GM21529 (cell line): ENCODE data around the gene RBBP9.
"Not testable (repeated sequence)": the region's sequence is repeated elsewhere in the genome, so short reads cannot be mapped to it uniquely, and the experiment has no call there.

Experiments
- ATAC-seq: cut with Tn5 transposase; IDR thresholded peaks from one replicate; pipeline ENCODE4 v1.9.1; 2021; ENCODE audit not compliant: unreplicated experiment

The RBBP9 gene

DNA sequence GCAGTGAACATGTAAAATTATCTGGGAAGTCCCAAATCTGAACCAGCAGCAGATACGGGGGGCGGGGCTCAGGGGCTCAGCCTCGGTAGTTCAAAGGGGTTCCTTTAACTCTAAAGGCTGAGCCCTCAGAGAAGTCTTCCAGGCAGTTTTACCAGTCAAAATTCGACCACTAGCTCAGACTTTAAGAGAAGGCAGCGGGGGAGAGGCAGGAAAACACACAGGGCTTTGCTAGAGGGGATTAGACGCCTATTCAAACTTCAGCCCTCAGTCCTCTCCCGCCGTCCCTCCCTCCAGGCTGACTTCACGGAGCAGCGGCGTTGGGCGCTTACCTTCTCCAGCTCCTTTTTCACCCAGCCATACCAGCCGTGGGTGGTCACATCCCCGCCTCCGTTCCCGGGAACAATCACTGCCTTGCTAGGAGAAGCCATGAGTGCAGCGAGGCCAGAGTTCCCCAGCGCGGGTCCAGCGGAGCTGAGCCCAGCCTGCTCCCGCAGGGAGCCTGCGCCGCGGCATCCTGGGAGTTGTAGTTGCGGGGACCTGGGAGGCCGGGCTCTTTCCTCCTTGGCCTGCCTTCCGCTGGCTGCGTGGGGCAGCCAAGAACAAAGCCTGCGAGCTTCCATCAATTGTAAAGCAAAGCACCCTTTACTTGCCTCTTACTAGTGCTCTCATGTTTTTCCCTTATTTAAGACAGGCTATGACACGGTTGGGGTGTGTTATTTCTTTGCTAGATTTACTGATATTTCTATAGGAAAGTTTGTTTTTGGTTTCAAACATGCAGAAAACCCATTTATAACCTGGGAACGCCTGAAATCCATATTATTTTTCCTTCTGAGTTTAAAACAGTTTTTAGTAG lies at the start of gene RBBP9:
Gene RBBP9, minus strand, starts transcription at position 486 of the 853 bp plus-strand sequence. Its CDS starts 58 bp downstream, at position 428.
- peak; percentile 99 for ATAC-seq

DNA sequence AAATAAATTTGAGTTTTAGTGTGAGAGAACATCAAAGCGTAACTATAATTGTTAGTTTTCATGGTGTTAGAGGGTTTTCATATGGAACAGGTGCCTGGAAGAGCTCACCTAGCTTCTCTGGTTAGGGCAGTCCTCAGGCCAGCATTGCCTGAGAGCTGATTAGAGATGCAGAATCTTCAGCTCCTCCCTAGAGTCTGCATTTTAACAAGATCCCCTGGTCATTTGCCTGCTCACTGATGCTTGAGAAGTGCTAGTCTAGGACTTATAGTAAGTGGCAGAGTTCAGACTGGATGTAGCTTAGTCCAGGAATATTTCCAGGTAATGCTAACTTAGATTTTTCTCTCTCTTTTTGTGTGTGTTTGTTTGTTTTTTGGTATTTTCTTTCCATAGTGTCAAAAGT lies 48.5 kb upstream of the RBBP9 start:
- no peak for ATAC-seq

DNA sequence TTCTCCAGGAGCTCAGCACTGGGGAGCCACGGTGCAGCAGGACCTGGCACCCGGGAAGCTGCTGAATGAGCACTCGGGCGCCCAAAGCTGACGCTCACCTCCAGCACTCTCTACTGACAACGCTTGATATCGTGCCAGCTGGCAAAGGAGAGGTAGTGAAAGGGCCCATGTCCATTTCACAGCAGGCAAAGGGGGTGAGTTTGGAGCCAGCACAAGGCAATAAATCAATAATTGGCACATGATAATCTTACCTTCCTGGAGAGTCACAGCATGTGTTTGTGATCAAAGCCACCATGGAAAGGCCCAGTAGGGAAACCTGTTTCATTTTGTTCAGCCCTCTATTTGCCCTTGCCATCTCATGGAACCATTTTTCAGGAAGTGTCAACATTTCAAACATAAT lies 46.9 kb upstream of the RBBP9 start:
- ATAC-seq, result no peak

DNA sequence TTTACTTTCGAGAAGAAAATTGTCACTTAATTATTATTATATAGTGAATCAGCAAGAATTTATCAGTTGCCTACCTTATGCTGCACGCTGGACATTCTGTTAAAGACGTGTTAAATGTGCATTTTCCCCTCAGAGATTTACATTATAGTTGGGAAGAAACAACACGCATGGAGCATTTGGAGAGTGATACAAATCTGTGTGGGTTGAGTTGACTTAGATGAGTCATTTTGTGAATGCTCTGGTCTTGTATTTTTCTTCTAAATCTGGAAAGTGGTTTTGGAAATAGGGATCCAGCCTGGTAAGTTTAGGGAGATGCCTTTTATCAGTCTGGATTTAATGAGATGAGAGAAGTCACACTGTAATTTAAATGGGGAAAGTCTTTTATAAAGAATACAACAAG lies 46.2 kb upstream of the RBBP9 start:
- ATAC-seq, result no peak

DNA sequence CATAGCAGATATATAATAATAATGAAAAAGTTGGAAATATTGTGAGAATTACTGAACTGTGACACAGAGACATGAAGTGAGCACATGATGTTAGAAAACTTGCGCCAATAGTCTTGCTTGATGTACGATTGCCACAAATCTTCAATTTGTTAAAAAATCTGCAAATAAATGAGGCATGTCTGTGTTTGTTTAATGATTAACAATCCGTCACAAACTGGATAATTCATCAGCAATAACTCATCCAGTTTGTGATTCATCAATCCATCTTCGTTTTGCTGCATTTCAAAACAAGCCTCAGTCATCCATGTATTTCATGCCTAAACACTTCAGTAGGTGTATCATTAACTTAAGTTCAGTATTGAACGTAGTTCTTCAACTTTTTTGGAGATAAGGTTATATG lies 44.7 kb upstream of the RBBP9 start:
- no peak for ATAC-seq

DNA sequence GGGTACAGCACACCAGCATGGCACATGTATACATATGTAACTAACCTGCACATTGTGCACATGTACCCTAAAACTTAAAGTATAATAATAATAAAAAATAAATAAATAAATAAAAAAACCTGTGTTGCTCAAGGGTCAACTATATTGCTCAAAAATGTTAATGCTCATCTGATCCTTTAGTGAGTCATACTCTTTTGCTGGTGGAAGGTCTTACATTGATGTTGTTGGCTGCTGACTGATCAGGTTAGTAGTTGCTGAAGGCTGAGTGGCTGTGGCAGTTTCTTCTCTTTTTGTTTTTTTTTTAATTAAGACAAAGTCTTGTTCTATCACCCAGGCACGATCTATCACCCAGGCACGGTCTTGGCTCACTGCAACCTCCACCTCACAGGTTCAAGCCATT lies 40.6 kb upstream of the RBBP9 start:
- no peak for ATAC-seq

DNA sequence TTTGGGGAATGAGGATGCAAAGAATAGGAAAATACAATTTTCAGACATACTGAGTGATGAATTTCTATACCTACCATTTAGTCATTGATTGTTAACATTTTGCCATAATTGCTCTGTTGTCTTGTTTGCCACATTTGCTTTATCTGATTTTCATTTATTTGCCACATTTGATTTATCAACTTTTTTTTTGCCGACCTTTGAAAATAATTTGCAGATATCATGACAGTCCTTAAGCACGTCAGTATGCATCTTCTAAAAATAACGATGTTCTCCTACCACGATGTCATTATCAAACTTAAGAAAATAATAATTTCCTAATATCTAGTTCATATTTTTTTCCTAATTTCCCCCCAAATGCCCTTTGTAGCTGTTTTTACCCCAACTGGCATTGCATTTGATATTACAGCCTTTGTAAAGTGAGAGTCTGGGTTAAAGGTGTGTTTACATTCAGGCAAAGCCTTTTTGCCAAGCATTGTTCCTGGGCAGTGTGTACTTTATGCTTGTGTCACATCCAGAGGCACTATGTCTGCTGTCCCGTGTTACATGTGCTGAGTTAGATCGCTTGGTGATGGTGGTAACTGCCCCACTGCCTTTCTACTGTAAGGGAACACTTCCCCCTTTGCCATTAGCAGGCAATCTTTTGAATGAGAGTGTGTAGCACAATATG lies 37.1 kb upstream of the RBBP9 start:
- no peak for ATAC-seq

DNA sequence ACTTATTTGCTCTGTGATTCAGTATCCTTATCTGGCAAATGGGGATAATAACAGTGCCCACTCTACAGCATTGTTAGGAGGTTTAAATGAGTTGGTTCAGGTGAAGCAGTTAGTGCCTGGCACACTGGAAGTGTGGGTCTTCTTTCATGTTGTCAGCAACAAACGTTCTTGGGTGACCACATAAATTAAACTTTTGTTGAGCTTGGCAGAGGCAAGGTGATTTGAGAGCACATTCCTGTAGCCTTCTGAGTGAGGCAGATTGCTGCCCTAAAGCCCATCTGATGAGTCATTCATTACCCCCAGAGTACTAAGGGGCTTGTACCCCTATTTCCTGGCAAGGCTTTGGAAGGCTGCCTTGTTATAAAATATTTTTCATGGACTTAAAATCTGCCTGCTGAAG lies 36.5 kb upstream of the RBBP9 start:
- ATAC-seq, result no peak

DNA sequence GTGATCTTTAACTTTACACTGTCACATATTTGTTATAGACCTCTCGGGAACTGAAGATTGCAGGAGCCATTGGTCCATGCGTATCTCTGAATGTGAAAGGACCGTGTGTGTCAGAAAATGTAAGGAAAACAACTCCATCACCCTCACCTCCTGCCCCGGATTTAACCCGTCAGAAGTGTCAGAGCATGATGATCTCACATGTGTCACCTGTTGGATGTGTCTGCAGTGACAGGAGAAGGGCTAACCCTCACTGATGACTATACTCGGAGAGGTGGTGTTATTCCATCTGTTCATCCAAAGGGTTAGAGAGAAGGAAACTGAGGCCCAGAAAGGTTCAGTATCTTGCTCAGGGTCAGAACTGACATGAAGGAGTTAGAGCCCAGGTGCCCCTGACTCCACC lies 35.6 kb upstream of the RBBP9 start:
- ATAC-seq, result no peak

DNA sequence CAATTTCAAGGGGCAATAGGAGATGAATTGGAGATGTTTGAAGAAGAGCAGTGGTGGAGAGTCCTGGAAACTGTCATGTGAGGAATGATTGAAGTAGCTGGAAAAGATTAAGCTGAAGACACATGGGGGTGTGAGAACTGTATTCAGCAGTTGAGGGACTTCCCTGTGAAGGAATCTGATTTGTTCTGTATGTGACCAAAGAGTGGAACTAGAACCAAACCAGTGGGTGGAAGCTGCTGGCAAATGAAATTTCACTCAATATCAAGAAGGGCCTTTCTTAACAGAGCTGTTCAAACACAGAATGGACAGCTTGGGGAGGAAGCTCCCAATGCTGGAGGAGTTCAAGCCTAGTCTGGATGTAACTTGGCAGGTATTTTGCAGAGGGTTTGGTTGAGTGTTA lies 32.0 kb upstream of the RBBP9 start:
- no peak for ATAC-seq

DNA sequence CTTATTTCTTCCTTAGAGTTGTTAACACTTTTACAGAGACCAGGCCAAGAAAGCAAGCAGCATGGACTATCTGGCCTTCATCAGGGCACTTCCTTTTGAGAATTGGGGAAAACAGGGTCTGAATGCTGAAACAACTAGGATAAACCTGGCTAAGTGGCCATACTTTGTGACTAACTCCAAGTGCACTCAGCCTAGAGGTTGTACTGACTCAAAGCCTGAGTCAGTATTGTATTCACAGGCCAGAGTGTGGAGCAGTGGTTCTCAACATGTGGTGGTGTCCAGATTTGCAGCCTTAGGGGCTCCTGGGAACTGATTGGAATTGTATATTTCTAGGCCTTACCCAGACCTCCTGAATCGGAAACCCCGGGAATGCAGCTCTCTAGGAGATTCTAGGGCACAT lies 30.8 kb upstream of the RBBP9 start:
- ATAC-seq, result no peak

DNA sequence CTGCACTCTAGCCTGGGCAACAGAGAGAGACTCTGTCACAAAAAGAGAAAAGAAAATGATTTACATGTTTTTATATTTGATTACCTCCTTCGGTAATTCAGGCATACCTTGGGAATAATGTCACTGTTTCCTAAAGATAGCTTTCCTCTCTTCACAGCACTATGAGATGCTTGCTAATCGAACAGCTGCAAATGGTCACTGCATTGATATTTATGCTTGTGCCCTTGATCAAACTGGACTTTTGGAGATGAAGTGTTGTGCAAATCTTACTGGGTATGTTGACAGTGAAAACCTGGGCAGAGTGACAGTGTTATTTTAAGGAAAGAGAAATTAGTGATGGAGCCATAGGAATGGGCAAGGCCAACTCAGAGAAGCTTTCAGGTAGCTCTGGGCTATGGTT lies 30.3 kb upstream of the RBBP9 start:
- no peak for ATAC-seq

DNA sequence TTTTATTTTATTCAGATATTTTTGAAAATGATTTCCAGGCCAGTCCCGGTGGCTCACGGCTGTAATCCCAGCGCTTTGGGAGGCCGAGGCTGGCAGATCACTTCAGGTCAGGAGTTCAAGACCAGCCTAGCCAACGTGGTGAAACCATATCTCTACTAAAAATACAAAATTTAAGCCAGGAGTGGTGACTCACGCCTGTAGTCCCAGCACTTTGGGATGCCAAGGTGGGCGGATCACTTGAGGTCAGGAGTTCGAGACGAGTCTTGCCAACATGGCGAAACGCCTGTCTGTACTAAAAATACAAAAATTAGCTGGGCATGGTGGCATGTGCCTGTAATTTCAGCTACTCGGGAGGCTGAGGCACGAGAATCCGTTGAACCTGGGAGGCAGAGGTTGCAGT lies 29.7 kb upstream of the RBBP9 start:
- not testable (repeated sequence) for ATAC-seq

DNA sequence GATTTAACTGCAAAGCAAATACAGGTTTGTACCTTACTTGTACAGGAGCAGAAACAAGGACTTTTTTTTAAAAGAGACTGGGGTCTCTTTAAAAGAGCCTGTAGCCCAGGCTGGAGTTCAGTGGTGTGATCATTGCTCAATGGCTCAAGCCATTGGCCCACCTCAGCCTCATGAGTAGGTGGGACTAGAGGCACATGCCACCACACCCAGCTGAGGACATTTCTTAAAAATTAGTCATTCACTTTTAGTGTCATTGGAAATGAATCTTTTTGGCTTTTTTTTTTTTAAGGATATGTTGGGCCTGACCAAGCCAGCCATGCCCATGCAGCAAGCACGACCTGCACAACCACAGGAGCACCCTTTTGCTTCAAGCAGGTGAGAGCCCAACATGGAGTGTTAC lies 27.6 kb upstream of the RBBP9 start:
- no peak for ATAC-seq

DNA sequence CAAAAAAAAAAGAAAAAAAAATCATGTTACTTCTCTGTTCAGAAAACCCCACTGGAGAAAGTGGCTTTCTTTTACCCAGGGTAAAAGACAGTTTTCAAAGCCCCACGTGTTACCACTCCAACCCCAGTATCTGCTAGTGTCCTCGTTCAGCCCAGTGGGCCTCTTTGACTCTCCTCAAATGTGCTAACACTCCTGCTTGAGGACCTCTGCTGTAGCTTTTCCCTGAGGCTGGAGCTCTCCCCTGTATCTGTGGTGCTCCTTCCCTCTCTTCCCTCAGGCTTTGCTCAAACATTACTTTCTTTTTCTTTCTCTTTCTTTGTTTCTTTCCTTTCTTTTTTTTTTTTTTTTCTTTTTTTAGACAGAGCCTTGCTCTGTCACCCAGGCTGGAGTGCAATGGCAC lies 26.0 kb upstream of the RBBP9 start:
- ATAC-seq, result no peak

DNA sequence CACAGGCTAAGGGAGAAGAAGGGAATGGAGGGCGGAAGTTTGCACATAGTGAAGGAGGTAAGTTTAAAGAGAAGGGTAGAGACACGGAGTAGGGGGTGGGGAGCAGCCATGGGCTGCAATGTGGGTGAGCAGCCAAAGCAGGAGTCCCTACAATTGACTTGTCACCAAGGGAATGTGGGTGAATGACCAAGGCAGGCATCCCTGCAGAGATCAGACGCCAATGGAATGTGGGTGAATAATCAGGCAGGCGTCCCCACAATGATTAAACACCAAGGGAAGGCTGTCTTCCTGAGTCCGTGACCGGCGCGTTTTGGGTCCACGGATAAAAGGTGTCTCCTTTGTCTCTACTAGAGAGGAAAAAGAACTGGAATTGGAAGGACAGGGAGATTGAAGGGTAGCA lies 25.0 kb upstream of the RBBP9 start:
- ATAC-seq, result not testable (repeated sequence)

DNA sequence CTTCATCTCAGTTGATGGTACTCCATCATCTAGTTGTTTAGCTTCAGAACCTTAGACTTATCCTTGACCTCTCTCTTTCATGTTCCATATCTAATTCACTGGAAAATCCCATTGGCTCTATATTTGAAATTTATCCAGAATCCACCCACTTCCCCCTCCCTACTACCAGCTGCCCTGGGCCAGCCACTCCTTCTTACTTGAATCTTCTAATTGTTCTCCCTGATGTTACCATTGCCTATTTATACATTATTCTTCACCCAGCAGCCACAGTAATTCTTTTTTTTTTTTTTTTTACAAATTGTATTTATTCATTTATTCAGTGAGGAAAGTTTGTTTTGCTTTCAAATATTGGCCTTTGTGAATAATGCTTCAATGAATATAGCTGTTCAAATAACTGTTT lies 18.9 kb upstream of the RBBP9 start:
- ATAC-seq, result no peak

DNA sequence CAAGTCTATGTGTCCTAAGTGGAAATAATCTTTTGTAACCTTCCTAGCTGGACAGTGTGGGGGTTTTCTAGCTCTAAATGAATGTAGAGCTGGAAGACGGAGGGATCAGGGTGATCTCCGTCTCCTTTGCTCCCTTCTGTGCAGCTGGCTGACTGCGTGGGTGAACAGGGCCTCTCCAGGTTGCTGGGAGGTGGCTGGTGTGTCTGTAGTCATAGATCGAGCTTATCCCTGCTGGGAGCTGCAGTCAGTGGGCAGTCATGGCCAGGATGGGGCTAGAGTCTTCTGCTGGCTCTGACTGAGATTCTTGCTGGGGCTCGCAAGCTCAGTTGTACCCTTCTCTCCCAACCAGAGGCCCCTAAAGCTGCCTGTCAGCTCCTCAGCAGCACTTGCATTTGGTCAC lies 17.1 kb upstream of the RBBP9 start:
- no peak for ATAC-seq

DNA sequence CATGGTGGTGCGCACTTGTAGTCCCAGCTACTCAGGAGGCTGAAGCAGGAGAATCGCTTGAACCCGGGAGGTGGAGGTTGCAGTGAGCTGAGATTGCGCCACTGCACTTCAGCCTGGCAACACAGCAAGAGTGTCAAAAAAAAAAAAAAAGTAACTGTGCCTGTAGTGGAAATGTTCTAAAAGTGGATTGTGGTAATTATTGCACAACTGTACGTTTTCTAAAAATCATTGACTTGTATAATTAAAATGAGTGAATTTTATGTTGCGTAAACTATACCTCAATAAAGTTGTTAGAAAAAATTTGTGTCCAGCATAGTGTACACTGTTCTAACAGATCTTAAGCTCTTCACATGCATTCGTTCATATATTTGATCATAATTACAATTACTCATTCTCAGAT lies 16.2 kb upstream of the RBBP9 start:
- no peak for ATAC-seq

DNA sequence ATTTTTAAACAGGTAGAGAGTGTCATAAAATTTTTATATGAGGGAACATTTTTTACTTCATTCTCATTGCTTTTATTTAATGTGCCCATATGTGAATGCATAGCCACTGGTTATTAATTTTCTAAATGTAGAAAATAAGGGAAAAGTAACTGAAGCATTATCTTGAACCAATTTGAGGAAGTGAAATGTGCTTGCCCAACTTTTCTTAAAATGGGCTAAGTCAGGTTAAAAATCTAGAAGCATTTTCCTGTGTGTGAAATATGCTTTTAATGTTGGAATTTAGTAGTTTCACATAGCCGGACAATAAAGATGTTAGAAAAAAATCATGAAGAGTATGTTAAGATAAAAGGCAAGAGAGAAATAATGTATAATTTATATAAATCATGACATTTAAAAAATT lies 14.5 kb upstream of the RBBP9 start:
- no peak for ATAC-seq

DNA sequence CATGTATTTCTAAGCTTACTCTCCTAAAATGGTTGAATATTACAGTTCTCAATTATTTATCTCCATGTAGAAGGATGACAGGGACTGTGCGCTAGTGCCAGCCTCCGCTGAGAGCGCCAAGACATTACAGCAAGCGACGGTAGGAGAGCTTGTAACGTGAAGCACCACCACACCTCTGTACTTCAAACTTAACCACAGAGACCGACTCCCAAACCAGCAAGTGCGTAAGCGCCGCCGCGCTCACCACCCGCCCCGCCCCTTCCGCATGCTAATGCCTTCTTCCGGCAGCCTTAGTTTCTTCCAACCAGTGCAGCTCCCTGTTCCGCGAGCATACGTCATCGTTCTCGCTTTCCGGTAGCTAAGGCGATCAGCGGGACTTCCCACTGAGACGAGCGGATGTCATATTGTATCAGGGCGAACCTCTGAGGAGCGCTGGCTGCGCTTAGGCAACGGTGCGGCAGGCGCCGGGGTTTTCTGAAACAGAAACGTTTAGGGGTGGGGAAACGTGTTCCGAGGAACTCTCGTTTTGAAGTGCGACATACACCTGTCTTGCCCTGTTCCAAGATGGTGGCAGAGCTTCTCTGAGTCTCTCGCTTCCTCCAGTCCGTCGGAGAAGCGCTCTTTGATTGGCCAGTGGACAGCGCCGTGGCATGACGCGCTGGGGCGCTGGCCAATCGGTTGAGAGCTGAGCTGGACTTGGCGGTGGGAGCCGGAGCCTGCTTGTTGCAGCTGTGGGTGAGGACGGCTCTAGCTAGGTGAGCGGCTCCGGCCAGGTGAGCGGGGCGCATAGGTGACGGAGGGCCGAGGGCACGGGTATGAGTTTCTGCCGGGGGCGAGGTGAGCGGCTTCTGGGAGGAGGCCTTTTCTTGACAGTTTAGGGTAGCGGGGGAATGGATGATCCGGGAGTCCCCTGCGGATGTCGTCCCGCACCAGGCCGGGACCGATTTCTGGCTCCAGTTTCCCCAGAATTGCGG lies 10.5 kb upstream of the RBBP9 start, which contains the start of gene SEC23B:
Gene SEC23B, plus strand, starts transcription at position 723 of the 974 bp plus-strand sequence. CDS start 2,896 bp downstream, outside the sequence.
- peak; percentile 96 for ATAC-seq
